T-helper 22 cell (primary cell): Measurements from ENCODE around the gene TRPV2.
"Not testable (repeated sequence)": the region's sequence is repeated elsewhere in the genome, so short reads cannot be mapped to it uniquely, and the experiment has no call there.

Source experiments
- DNase-seq: peaks from one replicate; pipeline ENCODE4 v3.0.0-alpha.2; 2020; ENCODE audit warnings: low read depth

Gene TRPV2

DNA sequence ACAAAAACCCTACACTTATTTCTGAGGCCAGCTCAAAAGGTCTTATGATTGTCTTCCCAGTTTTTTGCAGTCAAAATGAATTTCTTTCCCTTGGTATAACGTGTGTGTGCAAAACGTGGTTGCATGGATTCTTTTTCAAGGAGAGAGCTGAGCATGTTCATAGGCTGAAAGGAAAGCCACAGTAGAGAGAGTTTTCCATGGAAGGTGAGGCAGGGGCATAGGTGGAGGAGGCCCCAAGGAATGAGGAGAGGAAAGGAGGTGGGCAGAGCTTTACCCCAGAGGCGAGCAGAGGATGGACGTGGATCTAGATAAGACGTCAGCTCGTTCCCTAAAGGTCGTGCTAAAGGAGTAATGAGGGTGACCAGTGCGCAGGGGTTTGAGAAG lies 22.8 kb downstream of the TRPV2 start:
- no peak for DNase-seq

DNA sequence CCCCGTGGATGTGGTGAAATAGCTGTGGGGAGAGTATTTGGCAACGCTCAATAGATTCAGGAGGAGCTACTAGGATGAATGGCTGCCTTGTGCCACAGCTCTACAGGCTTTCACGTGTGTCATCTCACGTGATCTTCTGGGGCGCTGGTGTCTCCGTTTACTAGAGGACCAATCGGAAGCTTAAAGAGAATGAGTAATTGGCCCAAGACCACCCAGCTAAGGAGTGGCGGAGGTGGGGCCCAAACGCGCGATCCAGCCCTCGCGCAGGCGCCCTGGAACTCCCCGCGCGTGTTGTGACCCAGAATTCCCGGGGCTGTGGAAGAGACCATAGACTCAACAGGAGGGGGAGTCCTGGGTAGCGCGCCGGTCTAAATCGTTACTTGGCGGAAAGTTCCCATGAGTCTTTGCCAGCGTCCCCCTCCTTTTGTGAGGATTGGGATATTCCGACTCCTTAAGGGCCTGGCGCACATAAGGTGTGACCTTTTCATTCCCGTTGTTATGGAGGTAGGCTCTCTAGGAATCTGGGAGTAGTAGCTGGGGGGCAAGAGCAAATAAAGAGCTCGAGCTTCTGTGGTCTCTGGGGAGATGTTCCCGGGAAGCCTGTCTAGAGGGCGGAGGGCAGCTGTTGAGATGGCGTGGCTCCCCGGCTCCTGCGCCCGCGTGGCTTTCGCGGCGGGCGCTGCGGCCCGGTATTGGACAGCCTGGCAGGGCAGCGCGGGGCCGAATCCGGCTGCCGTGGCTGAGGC lies 23.4 kb downstream of the TRPV2 start:
- peak; percentile 93 for DNase-seq

DNA sequence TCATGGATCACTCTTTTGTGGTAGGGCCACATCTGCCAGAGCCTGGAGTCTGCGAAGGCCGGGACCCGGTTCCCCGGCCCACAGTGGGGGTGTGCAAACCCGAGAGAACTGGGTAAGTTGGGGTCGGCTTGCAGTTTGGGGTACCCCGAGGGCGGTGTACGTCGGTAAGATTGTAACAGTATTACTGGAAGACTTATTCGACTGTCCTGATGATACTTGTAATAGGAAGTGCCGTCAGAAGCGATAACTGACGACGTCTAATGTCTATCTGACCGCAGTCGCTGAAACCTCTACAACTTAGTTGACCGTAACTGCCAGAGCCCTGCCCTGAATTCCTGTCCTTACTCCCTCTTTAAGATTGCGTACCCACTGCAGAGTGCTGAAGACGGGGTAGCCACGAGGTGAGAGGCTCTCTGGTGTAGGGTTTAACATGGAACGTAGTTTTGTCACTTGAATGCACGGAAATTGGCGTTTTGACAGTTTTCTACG lies 24.0 kb downstream of the TRPV2 start:
- DNase-seq: no peak

DNA sequence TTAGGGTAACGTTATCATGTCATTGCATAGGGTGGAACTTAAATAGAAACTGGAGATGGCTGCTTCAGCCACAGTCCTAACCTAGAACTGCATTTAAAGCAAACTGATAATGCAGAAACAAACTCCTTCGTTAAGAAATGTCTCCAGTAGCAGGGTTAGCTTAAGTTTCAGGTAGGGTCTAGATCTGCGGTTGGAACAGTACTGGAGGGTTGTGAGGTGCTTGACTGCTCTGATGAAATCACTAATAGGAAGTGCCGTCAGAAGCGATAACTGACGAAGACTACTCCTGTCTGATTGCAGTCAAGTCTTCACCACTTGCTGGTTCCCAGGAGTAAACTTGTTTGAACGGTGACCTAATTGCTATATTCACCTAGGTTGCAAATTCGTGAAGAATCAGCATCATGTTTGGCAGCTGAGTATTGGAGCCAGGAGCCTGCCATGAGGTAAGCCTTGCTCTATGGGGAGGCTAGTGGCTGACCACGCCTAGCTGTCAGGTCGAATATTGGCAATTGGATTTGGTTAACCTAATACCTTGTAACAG lies 24.5 kb downstream of the TRPV2 start:
- peak; percentile 33 for DNase-seq

DNA sequence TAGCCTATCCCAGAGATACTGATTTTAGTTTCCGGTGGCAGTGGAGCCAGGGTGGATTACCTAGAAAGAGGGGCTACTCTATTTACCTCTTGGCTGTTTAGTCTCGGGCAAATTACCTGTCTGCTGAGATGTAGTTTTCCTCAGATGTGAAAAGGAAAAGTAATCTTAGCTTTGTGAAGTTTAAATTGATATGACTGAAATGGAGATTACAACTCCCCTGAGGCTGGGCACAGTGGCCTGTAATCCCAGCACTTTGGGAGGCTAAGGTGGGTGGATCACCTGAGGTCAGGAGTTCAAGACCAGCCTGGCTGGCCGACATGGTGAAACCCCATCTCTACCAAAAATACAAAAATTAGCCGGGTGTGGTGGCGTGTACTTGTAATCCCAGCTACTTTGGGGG lies 25.0 kb downstream of the TRPV2 start:
- not testable (repeated sequence) for DNase-seq

DNA sequence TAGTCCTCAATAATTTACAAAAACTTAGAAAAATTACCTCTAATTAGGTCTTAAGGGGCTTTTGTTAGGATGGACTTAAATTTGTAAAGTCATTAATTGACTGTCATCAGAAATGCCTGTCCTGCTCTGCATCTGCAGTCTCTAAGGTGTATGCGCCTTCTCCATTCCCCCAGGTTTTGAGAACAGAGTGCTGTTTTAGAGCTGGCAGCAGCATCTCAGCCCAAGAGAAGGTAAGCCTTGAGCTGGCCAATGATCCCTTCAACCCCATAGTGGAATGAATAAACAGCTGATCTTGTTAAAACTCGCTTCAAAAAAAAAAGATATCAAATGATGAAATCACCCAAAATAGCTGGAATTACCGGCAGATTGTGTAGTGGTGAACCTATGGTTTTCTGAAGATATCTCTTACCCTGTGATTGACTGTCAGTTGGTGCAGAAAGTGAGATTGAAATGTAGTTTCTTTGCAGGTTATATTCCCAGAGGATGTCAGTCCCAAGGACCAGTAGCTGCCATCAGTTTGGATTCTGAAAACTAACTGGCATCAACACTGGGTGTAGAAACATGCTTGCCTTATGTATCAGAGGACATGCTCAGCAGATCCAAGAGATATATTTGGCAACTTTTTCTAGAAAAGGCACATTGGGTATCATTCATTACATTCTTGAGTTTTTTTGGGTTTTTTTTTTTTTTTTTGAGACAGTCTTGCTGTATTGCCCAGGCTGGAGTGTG lies 25.7 kb downstream of the TRPV2 start:
- DNase-seq: no peak

DNA sequence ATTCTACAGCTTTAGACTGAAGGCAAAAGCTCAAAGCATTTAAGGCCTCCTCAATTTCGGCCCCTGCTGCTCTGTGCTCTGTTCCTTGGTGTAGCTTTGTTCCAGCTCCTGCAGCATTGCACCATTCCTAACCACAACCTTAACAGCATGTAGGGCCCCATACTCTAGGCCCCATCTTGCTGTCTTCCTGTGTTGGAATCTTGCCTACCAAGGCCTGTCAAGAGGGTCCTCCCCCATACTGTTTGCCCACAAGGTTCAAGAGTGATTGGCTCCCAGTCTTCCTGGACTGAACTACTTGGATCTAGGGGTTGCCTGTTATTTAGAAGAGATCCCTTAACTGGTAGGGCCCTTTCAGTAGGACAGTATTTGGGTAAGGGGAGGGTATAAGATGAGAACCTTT lies 26.8 kb downstream of the TRPV2 start:
- no peak for DNase-seq

DNA sequence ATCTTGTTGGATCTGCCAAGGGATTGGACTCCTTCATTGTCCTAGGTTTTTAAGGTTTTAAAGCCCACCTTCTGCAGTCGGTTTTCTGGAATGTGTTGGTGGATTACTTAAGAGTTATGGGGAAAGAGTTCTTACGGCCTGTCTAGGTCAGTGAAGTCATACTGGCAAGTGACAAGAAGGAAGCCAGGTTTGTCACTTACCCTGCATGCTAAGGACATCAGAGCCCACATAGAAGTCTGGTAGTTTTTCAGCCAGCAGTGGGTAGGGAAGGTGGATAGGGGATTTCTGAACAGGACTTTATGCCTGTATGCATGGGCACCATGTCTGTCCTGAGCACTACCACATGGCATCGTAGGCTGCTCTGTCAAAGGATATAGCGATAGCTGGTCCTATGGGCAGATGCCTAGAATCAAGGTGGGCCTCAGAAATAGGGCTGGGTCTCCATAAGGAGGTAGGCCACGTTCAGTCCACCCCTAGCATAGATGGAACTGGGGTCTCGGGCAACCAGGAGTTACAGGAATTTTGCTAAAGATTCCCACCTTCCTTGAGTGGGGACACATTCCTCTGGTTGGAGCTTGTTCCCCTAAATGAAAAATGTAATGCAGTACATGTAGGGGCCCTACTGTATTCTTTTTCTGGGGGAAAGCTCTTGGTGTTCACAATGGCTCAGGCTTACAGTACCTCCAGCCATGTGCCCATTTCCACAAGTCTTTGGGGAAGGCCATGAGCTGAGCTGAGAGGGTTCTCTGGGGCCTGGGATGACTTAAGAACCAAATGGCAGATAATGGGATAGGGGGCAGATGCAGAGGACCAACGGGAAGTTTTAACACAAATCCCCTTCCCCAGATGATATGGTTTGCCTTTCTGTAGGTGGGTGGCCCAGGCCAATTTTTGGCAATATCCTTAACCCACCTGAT lies 27.5 kb downstream of the TRPV2 start:
- no peak for DNase-seq

DNA sequence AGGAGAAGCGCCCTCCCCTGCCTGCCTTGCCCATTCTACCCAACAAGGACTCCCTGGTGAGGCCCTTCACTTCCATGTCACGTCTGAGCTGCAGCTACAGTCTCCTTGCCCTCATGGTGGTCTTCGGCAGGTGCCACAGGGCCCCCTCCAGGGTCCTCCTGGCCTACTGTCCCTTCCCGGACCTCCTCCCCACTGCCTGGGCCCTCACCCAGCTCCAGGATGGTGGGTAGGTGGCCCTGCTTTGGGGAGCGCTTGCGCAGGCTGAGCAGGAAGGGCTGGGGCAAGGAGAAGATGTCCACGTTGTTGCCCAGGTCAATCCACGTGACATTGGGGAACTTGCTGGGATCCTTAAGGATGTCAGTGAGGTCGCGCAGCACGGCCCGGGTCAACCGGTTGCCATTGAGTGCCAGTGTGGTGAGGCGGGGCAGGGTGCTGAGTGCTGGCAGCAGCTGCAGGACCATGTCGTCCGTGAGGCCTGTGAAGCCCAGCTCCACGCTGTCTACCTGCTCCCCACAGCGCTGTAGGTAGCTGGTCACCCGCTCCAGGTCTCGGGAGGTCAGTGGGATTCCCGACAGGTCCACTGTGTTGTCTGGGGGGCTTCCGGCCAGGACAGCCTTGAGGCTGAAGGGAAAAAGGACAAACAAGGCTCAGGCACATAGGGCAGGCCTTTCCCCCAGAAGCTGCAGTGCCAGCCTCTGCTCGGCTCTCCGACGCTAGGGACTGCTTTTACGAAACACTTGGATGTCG lies 28.3 kb downstream of the TRPV2 start:
- no peak for DNase-seq

DNA sequence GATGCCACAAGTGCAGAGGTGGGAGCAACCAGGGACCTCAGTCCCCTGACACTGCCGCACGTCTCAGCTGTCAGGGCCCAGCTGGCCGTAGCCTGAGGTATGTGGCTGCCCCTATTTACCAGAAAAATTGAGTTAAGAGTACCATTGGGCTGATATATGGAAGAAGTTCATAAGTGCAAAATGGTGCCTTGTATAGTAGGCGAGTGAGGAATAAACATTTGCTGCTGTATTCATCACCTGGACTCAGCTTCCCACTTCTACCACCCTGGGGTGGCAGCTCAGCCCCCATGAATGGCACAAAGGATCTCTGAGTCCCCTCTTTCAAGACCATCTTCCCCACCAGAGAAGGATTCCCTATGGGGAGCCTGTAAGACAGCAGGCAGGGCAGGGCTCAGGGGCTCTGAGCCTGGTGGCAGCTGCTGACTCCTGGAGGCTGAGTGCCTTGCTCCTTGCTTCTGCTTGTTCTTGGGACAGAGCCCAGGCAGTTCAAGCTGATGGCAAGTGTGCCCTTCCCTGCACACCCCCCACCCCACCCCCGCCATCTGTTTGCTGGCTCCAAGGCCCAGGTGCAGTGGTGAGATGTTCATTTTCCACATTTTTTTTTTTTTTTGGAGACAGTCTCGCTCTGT lies 29.0 kb downstream of the TRPV2 start:
- no peak for DNase-seq

DNA sequence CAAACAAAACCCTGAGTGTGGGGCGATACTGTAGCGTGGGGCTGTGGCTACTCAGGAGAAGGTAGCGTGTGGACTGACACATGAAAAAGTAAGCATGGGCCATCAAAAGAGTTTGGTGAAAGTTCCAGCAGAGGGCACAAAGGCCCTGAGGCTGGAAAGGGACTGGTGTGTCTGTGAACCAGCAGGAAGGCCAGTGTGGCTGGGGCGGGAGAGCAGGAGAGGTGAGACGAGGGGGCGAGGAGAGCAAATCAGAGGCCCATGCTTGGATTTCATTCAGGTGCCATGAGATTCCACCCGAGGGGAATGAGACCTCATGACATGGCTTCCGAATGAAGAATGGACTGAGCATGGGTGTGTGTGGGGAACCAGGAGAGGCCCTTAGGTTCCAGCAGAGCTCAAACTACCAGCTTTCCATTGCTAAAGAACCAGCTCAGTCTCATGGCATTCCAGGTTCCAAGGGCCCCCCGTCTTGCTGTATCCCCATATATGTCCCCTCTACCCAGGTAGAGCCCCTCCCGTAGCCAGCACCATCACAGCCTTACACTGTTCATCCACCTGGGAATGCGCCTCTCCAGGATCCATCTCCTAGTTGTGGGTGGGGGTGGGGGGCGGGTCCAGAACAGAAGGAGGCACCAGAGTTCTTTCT lies 31.1 kb downstream of the TRPV2 start:
- no peak for DNase-seq

DNA sequence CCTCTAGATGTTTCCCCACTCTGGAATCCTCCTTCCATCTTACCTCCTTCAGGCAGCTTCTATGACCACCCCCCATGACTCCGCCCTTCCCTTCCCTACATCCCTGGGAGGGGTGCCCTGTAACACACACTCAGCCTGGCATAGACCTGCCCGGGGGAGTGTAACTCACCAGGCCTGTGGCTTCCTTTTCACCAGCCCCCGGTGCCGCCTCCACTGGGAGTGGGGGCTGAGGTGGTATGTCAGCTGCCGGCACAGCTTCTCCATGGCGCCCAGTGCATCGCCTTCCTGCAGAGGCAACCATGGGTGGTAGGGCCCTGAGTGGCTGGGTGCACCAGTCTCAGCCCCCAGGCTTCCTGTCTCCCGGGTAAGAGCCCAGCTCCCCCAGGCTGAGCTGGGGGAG lies 32.3 kb downstream of the TRPV2 start:
- no peak for DNase-seq

DNA sequence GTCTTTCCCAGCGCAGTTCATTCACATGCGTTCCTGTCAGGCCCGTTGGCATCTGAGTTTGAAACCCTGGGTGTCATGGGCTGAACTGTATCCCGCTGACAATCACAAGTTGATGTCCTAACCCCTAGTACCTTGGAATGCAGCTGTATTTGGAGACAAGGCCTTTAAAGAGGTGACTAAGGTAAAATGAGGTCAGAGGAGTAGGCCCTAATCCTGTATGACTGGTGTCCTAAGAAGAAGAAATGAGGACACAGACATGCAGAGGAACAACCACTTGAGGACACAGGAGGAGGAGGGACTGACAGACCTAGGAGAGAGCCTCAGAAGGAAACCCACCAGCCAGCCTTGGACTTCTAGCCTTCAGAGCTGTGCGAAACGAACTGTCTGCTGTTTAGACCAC lies 33.1 kb downstream of the TRPV2 start:
- DNase-seq: no peak

DNA sequence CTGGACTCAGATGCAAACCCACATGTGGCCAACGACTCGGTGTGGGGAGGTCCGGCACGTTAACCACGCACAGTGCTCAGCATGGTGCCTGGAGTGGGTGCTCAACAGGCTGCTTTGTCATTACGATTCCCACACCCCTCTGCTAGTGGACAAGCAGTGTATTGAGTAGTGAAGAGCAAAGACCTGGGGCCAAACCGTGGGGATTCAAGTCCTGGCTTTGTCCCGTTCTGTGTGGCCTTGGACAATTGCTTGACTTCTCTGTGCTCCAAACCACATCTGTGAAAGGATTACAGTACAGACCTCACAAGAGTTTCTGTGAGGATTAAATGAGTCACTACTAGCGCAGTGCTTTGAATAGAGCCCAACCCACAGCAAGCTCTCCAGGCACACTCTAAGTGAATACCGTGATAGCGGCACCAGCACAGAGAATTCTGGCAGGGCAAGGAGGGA lies 33.8 kb downstream of the TRPV2 start:
- no peak for DNase-seq

DNA sequence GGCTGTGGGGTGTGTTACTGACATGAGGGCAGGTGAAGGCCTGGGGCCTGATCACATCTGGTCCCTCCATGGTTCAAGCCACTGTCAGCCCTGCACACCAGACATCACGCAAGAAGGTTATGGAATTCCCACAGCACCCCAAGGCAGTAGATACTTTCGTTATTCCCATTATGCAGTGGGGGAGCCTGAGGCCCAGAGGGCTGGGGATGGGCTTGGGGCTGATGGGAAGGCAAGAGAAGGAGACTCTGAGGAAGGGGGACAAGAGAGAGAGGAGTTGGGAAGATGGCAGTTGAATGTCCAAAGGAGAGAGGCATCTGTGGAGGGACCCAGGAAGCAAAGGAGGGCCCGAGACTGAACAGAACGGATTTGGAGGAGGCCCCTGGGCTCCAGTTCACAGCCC lies 34.7 kb downstream of the TRPV2 start:
- no peak for DNase-seq

DNA sequence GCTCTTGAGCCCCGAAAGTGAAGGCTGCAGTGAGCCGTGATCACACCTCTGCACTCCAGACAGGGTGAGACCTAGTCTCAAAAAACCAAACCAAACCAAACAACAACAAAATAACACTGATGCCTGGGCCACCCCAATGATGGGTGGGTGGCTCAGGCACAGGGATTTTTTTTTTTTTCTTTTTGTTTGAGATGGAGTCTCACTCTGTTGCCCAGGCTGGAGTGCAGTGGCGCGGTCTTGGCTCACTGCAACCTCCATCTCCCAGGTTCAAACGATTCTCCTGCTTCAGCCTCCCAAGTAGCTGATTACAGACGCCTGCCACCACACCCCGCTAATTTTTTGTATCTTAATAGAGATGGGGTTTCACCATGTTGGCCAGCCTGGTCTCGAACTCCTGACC lies 36.9 kb downstream of the TRPV2 start:
- DNase-seq: not testable (repeated sequence)

DNA sequence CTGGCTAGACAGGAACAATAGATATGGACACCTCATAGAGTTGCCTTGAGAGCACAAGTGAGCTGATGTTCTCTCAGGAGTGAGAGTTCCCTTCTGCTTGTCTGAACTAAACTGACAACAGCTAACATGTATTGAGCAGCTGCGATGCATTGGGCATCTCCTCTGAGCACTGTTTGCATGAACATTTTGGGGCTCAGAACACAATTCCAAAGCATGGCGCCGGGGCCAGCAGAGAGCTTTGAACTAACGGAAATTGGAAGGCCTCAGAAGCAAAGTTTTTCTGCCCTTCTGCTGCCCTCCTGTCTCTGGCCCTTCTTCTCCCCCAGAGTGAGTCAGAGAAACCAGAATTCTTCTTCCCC lies 38.1 kb downstream of the TRPV2 start:
- no peak for DNase-seq

DNA sequence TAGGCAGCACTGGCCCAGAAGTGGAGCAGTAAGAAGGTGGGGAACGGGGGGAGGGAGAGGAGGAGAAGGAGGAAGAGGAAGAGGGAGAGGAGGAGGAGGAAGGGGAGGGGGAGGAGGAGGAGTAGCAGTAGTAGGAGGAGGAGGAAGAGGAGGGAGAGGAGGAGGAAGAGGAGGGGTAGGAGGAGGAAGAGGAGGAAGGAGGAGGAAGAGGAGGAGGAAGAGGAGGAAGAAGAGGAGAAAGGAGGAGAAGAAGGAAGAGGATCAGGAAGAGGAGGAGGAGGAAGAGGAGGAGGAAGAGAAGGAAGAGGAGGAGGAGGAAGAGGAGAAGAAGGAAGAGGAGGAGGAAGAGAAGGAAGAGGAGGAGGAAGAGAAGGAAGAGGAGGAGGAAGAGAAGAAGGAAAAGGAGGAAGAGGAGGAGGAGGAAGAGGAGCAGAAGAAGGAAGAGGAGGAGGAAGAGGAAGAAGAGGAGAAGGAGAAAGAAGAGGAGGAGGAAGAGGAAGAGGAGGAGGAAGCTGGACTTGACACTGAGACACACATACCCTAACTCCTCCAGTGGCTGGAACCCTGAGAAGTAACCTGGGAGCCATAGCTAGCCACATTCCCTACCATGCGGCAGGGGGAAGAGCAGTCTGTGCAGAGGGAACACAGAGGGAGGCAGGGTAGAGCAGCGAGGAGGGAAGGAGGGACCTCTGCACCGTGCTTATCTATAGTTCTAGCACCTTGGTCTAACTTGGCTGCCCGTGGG lies 40.8 kb downstream of the TRPV2 start:
- no peak for DNase-seq

DNA sequence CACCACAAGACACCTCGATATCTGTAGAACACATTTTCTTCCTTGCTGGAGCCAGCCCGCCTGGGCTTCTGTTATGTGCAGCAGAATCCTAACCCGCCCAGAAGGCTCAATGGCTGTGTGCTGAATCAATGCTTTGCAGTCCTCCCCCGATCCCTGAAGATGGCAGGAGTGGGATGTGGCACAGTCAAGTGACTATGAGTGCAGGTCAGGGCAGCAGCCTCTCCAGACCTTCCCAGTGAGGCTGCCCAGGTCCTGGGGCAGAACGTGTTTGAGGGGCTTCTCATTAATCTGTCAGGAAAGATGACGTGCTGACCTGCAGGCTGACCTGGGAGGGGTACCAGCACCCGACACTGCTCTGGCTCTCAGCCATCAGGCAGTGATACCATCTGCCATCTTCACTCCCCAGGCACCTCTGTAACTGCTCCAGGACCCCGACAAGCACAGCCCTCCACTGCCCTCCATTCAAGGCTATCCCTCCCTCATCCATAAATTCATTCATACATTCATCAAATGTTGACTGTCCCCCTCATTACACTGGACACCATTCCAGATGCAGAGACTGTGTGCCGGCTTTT lies 41.5 kb downstream of the TRPV2 start:
- DNase-seq: no peak
